NCI-H748 treated with DMSO at 0.1 percent for 48 hours (cell line): ENCODE results near the gene NPY4R2.
"Not testable (repeated sequence)": the region's sequence is repeated elsewhere in the genome, so short reads cannot be mapped to it uniquely, and the experiment has no call there.

ENCODE experiments used
- DNase-seq: peaks from one replicate; lab custom pipeline; 2025; lab: John Stamatoyannopoulos, UW

NPY4R2 gene, protein sequence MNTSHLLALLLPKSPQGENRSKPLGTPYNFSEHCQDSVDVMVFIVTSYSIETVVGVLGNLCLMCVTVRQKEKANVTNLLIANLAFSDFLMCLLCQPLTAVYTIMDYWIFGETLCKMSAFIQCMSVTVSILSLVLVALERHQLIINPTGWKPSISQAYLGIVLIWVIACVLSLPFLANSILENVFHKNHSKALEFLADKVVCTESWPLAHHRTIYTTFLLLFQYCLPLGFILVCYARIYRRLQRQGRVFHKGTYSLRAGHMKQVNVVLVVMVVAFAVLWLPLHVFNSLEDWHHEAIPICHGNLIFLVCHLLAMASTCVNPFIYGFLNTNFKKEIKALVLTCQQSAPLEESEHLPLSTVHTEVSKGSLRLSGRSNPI

DNA sequence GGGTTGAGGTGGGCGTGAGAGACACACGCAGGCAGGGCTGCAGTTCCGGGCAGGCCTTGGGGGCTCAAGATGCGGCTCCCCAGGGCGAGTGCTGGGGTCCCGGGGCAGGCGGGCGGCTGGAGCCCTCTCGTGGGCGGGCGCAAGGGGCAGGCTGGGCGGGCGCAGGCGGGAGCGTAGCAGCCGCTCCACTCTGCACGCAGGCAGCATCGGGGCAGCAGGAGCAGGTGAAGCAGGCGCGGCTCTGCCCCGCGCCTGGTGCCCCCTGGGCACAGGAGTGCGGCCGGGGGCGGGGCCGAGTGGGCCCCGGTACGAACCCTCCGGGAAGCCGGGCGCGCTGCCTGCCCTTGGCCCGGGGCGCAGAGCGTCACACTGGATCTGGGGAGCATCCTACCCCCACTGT is at the start of gene NPY4R2:
NPY4R2 (plus strand) TSS at position 188 of the 400 bp plus-strand sequence. CDS start 3,326 bp downstream, outside the sequence.
- DNase-seq: not testable (repeated sequence)

DNA sequence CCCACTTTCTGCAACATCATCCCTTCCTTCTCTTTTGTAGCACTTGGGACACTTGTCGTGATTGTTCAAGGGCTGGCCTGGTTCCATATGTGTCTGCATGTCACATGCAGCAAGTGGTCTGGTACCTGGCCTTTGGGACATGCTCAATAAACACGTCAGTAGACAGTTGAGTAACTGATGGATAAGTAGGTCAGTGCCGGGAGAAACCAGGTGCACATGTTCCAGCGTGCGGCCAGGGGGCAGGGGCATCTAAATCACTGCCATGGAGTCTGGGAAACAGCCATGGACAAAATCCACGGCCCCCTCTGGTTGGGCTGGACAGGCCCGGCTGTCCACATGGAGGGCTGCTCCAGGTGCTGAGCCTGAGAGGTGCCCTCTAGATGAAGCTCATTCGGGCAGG is 47.6 kb upstream of the NPY4R2 start:
- not testable (repeated sequence) for DNase-seq

DNA sequence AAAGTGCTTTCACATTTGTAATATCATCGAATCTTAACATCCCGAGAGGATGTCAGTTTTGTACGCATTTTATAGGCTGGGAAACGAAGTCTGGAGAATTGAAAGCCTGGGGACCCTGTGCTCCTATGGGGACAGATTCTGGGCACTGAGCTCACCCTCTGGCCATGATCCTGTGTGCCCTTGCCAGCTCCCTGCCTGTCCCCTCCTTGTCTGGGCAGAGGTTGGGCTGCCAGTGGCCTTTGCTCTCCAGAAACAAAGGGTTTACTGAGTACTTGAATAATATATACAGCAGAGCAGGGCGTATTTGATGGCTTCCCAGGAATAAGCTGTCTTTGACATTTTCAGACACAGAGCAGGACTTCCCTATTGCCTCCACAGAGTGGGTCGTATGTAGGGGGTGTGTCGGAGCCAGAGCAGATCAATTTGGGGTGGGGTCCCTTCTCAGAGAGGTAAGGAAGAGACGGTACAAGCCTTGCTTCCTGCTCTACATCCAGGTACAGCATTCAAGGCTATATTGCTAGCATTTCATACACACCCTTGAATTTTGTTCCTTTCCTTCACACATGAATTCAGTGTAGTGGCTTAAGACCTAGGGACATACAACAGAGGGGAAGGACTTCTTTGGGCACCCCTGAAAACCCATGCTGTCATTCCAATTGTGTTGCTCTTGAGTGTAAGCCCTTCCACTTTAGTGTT is 46.8 kb upstream of the NPY4R2 start:
- not testable (repeated sequence) for DNase-seq

DNA sequence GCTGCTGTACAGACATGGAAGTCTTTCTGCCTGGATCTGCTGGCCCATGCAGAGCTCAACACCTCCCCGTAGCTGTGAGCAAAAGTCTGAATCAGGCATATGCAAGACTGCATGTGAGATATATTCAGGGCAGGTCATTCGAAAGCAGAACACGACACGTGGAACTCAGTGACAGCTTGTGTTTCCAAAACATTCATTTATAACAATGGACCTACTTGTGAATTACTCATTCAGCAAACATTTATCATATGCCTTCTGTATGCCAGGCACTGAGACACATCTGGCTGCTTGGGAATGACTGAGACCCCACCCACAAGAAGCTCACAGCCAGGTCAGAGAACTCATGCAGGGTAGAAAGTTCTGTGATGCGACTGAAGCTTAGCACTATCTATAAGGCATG is 46.2 kb upstream of the NPY4R2 start:
- DNase-seq: not testable (repeated sequence)

DNA sequence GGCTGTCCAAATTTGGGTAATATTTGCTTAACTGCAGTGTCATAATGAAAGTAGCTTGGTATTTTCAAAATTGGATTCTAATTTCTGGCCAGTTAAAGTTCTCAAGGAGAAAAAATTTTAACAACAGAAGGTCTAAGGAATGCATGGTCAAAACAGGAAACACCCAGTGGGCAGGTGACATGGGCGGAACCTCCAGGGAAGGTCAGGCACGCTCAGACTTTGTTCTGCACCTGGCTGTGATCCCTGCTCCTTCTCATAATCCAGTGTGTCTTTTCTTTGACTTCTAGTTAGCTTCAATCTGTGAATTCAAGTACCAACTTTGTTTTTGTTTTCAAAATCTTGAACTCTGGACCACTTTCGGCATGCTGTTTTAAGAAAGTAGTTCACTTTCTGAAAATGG is 34.2 kb upstream of the NPY4R2 start:
- DNase-seq: not testable (repeated sequence)

DNA sequence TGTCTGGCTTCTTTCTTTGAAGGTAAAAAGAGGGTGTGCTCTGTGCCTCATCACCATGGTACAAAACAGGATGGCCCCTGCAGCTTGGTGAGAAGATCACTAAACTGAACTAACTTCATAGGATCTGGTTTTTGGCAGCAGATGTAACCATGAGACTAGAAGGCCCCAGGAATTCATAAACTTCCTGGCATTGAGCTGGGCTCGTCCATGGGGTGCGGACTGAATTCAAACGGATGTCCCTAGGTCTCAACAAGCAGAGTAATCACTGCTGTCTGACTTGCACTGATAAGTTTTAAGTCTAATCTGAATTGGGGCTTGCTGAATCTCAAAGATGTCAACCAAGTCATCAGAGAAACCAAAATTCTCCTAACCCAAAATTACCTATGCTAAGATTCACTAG is 33.5 kb upstream of the NPY4R2 start:
- not testable (repeated sequence) for DNase-seq

DNA sequence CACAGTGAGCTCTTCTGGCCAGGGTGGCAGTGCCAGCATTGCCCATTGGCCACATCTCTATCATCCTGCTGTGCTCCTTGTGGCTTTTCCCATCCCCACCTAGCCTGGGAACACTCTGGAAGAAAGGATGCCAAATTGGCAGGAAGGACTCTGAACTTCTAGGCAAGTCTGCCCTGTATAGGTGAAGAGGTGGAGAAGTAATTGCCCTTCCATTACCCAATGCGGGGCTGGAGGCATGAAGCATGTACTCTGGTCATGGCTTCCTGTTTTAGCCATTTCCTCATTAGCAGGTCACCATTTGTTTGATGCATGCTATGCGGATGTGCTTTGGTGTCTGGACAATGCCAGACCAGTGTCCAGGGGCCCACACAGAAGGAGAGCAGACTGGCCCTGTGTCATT is 32.1 kb upstream of the NPY4R2 start:
- DNase-seq: not testable (repeated sequence)

DNA sequence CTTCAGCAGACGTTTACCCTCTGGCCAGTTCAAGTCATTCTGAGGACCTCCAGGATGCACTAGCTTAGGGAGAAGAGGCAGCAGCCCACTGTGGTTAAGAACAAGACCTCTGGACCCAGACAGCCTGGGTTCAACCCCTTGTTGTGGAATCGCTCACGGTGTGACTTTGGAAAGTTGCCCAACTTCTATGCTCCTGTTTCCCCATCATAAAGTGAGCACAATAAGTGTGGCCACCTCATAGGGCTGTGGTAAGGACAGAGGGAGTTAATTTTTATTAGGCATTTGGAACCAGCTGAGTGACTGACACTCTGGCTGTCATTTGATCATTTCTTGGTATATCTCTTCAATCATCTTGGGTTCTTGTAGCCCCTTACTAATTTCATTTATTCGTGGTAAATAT is 31.6 kb upstream of the NPY4R2 start:
- DNase-seq: not testable (repeated sequence)

DNA sequence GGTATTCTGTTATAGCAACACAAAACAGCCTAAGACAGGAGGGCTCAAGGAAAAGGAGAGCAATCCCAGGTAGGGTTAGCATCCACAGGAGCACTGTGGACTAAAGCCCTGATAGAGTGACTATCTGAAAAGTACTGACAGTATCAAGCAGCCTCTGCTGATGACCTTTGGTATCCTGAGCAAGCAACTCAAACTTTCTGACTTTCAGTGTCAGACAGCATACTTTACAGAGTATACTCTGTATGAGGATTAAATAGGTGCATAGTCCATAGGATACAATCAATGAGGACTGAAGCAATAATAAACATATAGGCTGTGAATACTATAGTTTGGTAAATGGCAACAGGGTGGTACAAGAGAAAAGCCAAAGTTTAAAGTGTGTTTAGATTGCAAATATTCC is 27.7 kb upstream of the NPY4R2 start:
- not testable (repeated sequence) for DNase-seq

DNA sequence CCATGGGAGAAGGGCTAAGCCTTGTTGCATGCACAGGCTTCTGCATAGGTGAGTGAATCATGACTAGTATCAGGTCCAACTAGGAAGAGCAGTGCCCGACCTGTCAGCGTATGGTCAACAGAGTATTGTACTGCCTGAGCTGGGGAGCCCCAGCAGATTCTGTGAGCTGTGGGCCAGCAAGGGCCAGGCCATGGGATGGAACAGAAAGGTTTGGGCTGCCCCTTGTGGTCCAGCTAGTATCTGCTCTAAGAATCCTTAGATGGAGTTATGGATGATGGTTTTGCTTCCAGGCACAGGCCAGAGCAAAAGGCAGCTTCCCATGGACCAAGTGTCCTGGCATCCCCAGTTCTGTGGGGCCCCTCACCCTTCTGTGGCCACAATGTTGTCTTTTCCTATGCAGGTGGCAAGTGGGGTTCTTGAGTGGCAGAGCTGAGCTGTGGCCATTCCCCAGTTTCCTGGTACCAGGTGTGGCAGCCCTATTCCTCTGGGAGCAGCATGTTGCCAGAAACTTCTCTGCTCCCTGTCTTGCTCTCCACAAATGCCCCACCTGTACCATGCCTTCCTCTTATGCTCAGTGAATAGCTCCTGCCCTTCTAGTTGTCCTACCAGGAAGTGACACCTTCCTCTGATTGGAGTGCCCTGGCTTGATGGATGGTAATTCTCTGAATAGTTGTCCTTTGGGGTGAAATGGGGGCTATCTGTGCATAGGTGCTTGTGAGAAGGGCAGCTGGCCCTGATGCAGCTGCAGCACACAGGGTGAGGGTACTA is 25.8 kb upstream of the NPY4R2 start:
- DNase-seq: not testable (repeated sequence)

DNA sequence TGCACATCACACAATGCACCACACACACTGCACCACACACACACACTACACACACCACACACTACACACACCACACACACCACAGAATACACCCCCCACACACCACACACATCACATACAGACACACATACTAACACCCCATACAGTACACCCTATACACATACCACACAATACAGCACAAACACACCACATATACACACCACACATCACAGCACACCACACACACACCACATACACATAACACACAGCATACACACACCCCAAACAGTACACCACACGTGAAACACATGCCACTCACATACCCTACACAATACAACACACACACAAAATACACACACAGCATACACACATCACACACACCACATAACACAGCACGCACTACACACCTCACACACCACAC is 23.9 kb upstream of the NPY4R2 start:
- not testable (repeated sequence) for DNase-seq

DNA sequence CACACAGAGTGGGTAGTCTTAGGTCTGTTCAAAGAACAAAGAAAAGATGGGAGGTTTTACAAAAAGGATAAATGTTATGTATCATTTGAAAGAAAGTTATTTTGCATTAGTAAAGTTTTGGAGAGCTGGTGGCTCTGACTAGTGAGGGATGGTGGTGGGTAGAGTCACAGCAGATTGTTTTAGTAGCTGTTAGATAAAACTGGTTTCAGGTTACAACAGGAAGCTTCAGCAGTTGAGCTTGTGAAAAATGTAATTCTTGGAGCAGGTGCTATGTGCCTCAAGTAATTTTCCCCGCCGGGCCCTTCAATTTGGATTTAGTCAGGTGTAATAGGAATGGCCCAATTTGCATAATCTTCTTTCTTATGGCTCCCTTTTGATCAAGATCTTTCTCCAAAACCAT is 20.6 kb upstream of the NPY4R2 start:
- DNase-seq: not testable (repeated sequence)

DNA sequence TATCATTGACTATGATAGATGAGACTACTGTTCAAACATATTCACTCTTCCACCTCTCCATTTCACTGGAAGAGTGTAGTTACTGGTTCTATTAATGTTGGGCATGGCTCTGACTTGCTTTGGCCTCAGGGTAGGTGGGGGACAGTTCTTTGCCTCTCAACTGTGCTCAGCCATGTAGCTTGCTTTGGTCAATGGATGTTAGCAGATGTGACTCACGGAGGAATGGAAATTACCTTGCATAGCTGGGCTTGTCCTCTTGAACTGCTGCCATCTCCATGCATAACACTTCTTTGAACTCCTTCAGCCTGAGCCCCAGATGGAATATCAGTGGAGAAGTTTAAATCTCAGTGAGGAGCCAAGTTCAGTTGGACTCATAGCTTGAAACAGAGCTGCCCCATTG is 9.1 kb upstream of the NPY4R2 start:
- not testable (repeated sequence) for DNase-seq

DNA sequence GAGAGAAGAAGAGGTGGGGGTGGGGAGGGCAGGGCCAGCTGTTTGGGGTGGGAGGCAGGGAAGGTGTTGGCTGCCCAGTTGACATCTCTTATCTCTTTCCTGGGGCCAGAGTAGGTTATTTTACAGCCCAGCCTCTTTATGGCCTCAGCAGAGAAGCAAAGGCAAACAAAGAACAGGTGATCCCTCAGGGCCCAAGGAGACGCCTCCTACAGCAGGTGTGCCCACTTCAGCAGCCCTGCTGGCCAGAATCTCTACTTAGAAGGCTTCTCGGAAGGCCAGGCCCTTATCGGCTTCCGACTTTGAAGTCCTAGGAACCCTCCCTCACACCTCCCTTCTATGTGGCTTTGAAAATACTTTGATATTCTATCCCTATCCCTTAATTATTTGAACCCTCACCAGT is 8.0 kb upstream of the NPY4R2 start:
- not testable (repeated sequence) for DNase-seq

DNA sequence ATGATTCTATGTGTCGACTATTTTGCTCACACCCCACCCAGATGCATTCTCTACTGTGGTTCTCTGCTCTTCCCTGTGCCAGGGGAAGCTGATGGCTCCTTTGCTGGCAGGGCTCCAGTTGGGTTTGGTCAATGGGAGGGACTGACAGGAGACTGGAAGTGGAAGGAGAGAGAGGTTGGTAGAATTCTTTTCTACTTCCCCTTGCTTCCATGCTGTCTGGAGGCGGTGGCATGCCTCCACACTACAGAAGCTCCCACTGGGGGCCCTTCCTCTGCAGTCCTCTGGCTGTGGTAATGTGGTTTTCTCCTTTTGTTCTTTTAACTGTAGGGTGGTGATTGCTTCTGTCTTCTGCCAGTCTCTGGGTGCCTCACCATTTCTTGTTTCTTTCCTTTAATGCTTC is 4.4 kb upstream of the NPY4R2 start:
- DNase-seq: not testable (repeated sequence)

DNA sequence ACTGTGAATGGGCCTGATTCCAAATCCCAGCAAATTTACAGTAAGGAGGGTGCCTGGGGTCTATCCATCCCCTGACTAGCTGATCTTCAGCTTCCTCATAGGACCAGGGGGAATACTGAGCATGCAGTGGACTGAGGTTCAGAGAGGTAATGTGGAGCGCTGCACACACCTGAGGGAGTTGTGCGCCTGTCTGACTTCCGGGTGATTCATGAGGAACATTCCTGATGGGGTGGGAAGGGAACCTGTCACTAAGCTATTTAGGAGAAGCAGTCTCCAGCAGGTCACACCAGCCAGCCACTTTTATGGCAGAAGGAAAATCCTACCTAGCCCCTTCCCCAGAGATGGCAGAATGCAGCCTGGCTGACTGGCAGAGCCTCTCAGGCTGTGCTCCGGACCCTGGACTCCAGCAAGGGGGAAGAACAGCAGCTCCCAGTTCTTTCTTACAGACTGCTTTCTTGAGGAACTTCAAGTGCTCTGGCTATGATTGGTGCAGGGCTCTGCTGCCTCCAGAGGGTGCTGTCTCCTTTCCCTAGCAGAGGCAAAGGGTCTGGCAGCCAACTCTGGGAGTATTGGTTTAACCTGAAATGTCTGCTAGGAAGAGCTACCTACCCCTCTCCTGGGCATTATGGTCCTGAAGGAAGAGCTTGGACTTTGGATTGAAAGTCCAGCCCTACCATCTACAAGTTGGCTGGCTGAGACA is 2.5 kb upstream of the NPY4R2 start:
- not testable (repeated sequence) for DNase-seq

DNA sequence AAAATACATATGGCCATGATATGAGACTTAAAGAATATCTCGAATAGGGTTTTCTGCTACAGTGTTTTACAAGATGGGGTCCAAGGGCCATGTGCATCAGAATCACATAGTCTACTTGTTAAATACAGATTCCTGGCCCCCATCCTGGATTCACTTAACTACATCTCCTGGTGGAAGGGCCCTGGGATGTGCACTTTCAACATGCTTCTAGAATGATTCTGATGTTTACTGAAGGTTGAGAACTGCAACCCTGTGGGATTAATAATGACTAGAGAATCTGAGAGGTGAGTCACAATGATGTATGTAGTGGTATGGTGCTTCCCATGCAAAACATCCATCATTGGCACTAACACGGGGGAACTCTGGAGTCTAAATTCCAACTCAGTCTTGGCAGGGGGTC is 2.1 kb downstream of the NPY4R2 start:
- not testable (repeated sequence) for DNase-seq

DNA sequence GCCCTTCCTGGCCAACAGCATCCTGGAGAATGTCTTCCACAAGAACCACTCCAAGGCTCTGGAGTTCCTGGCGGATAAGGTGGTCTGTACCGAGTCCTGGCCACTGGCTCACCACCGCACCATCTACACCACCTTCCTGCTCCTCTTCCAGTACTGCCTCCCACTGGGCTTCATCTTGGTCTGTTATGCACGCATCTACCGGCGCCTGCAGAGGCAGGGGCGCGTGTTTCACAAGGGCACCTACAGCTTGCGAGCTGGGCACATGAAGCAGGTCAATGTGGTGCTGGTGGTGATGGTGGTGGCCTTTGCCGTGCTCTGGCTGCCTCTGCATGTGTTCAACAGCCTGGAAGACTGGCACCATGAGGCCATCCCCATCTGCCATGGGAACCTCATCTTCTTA is 4.0 kb downstream of the NPY4R2 start:
- DNase-seq: not testable (repeated sequence)

DNA sequence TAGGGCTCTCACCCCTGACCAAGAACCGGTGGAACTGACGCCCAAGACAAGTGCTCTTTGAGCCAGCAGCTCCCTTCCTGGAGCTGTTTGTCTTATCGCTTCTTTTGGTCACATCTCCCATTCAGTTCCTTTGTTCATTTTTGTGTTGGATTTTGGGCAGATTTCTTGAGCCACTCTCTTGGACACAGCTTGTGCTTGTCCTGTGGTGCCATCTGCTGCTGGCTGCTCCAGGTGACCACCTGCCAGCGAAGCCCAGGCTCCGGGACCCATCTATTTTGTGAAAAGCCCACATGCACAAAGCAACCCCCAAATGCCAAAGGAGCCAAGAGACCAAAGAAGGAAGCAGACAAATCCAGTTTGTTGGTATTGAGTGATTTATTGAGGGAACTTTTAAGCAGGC is 6.2 kb downstream of the NPY4R2 start:
- not testable (repeated sequence) for DNase-seq

DNA sequence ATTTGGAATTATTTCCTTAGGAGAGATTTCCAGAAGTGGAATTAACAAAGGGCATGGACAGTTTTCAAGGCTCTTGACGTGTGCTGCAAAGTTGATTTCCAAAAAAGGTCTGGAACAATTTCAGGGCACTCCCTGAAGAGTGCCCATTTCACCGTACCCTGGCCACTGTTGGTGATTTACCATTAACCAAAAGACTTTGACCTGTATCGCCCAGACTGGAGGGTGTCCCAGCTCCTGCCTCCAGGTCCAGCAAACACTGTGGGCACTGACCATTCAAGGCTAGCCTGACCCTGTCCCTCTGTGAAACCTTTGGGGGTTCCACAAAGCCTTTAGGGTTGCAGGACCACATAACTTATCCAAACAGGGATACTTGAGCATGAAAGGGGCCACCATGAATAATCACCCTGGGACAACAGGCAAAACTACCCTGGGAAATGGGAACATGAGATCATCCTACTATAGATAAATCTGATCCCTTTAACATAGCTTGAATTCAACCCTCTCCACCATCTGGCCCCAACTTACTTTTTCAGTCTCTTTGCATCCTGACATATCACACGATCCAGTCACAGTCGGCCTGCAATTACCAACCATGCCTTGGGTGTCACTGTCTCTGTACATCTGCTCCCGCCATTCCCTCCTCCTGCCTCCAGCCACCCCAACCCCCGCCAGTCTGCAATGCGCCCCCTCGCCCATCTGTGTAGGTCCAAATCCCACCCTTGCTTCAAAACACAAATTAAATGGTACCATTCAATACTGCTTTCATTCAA is 8.9 kb downstream of the NPY4R2 start:
- DNase-seq: not testable (repeated sequence)

DNA sequence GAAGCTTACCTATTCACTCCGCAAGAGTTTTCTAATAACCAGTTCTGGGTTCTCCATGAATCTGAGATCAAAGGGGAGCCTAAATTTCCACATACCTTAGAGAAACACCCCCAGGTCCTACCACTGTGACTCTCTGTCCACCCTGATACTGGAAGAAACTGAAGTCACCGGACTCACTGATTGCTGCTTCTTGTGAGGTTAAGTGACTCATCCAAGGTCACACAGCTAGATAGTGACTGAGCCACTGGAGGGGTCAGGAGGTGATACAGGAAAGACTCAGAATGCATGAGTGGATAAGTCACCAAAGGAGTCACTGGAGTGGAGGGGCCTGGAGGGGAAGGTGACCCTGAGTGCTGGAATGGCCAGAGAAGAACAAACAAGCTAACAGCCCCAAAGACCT is 9.8 kb downstream of the NPY4R2 start:
- DNase-seq: not testable (repeated sequence)
